DMS153 (cell line): Measurements from ENCODE around the gene MYH2.

Experiments used
- DNase-seq: peaks from one replicate; lab custom pipeline; 2025; lab: John Stamatoyannopoulos, UW

MYH2 gene

GRCh38 chr17:10516065-10516464 lies 33.4 kb downstream of the MYH2 start:
- no peak for DNase-seq

- no peak for DNase-seq
Observed at GRCh38 chr17:10513299-10514067, 36.0 kb downstream of the MYH2 start.

GRCh38 chr17:10512856-10513255 lies 36.6 kb downstream of the MYH2 start:
- no peak for DNase-seq

GRCh38 chr17:10499950-10500349 lies 49.5 kb downstream of the MYH2 start:
- no peak for DNase-seq

GRCh38 chr17:10492004-10492403 lies 57.5 kb downstream of the MYH2 start:
- no peak for DNase-seq

- DNase-seq = no peak
Observed at GRCh38 chr17:10482252-10482651, 67.2 kb downstream of the MYH2 start.

GRCh38 chr17:10477701-10478100 lies 71.8 kb downstream of the MYH2 start:
- DNase-seq = no peak

- no peak for DNase-seq
Observed at GRCh38 chr17:10474536-10474935, 74.9 kb downstream of the MYH2 start.

GRCh38 chr17:10471858-10472257 lies 77.6 kb downstream of the MYH2 start:
- DNase-seq = no peak
